HEK293 (cell line): ENCODE measurements around the gene PACSIN3.
A peak's percentile ranks its signal among the peaks of the same experiment; 100 is the strongest.

Experiments used
- CTCF ChIA-PET: fragments of 350-600 bp; formaldehyde crosslinking; extraction: SDS; loops from one replicate; lab custom pipeline; 2021; ENCODE audit warnings: antibody characterized with exemption; lab: Yijun Ruan, JAX
- POLR2A ChIA-PET: fragments of 300-600 bp; formaldehyde crosslinking; extraction: SDS; loops from one replicate; lab custom pipeline; 2020; ENCODE audit warnings: antibody characterized with exemption, inconsistent platforms; lab: Yijun Ruan, JAX
- H3K27ac ChIP-seq: fragments of 200-500 bp; sonication (Bioruptor generic); 2 replicates; pipeline ENCODE4 v1.5.1; 2014; ENCODE audit warnings: low read depth, low read length, control low read depth, inconsistent platforms; ENCODE audit errors: extremely low read depth
- H3K36me3 ChIP-seq, 2 experiments: fragments of 200-500 bp in 1 of 2; sonication (Bioruptor generic) in 1 of 2; 1 replicate in 1 of 2; 2 replicates in 1 of 2; pipeline ENCODE4 v1.5.1; 2014 to 2017; ENCODE audit warnings: inconsistent platforms in 2 of 2, low read length in 2 of 2; ENCODE audit not compliant: control insufficient read depth in 2 of 2, insufficient read depth in 1 of 2
- H3K4me1 ChIP-seq: fragments of 200-500 bp; sonication (Bioruptor generic); 2 replicates; pipeline ENCODE4 v1.5.1; 2014; ENCODE audit warnings: mild to moderate bottlenecking, low read length, inconsistent platforms; ENCODE audit not compliant: control insufficient read depth, insufficient read depth
- H3K4me3 ChIP-seq: 2 replicates; pipeline ENCODE4 v1.5.1; 2011; ENCODE audit warnings: low read depth, mild to moderate bottlenecking, control low read depth, low read length, moderate library complexity
- H3K9me3 ChIP-seq: fragments of 200-500 bp; sonication (Bioruptor generic); 2 replicates; pipeline ENCODE4 v1.5.1; 2014; ENCODE audit warnings: low read depth, low read length, inconsistent platforms; ENCODE audit not compliant: control insufficient read depth, insufficient read depth
- KLF16 ChIP-seq: fragments of 450-650 bp; formaldehyde crosslinking; IDR thresholded peaks from 2 replicates; pipeline ENCODE4 v1.5.1; 2017; ENCODE audit warnings: missing biosample characterization, missing genetic modification characterization
- KLF9 ChIP-seq: fragments of 450-650 bp; formaldehyde crosslinking; IDR thresholded peaks from 2 replicates; pipeline ENCODE4 v1.5.1; 2016; ENCODE audit warnings: missing biosample characterization, missing genetic modification characterization, low read depth
- MEIS1 ChIP-seq: sonication (generic); formaldehyde crosslinking; IDR thresholded peaks from 2 replicates; pipeline ENCODE4 v1.8.1; 2022; ENCODE audit warnings: missing genetic modification reagents, mild to moderate bottlenecking, borderline replicate concordance
- SP3 ChIP-seq: fragments of 450-650 bp; formaldehyde crosslinking; IDR thresholded peaks from 2 replicates; pipeline ENCODE4 v1.5.1; 2016; ENCODE audit warnings: missing biosample characterization, missing genetic modification characterization
- TCF7L2 ChIP-seq: IDR thresholded peaks from 2 replicates; pipeline ENCODE4 v1.6.1; 2011; ENCODE audit warnings: low read depth, mild to moderate bottlenecking, inconsistent platforms, low read length, moderate library complexity, borderline replicate concordance
- TSHZ1 ChIP-seq: fragments of 450-650 bp; formaldehyde crosslinking; IDR thresholded peaks from 2 replicates; pipeline ENCODE4 v1.5.1; 2016; ENCODE audit warnings: missing biosample characterization, missing genetic modification characterization, borderline replicate concordance
- ZFP3 ChIP-seq: fragments of 450-650 bp; formaldehyde crosslinking; IDR thresholded peaks from 2 replicates; pipeline ENCODE4 v1.5.1; 2016; ENCODE audit warnings: low read depth, missing biosample characterization, missing genetic modification characterization
- ZNF140 ChIP-seq: fragments of 450-650 bp; formaldehyde crosslinking; IDR thresholded peaks from 2 replicates; pipeline ENCODE4 v1.5.1; 2016; ENCODE audit warnings: missing biosample characterization, missing genetic modification characterization
- ZNF184 ChIP-seq: fragments of 450-650 bp; IDR thresholded peaks from 2 replicates; pipeline ENCODE4 v1.5.1; 2018; ENCODE audit warnings: missing biosample characterization, mild to moderate bottlenecking, missing genetic modification characterization
- ZNF19 ChIP-seq: fragments of 450-650 bp; formaldehyde crosslinking; IDR thresholded peaks from 2 replicates; pipeline ENCODE4; 2016; ENCODE audit warnings: missing biosample characterization, missing genetic modification characterization, low read depth
- ZNF2 ChIP-seq: fragments of 450-650 bp; formaldehyde crosslinking; IDR thresholded peaks from 2 replicates; pipeline ENCODE4 v1.5.1; 2016; ENCODE audit warnings: missing biosample characterization, missing genetic modification characterization
- ZNF214 ChIP-seq: fragments of 450-650 bp; formaldehyde crosslinking; IDR thresholded peaks from 2 replicates; pipeline ENCODE4 v1.5.1; 2017; ENCODE audit warnings: missing biosample characterization, mild to moderate bottlenecking, missing genetic modification characterization, borderline replicate concordance
- ZNF223 ChIP-seq: fragments of 450-650 bp; formaldehyde crosslinking; IDR thresholded peaks from 2 replicates; pipeline ENCODE4 v1.5.1; 2016; ENCODE audit warnings: missing biosample characterization, missing genetic modification characterization
- ZNF48 ChIP-seq: fragments of 450-650 bp; formaldehyde crosslinking; IDR thresholded peaks from 2 replicates; pipeline ENCODE4 v1.5.1; 2016; ENCODE audit warnings: missing biosample characterization, missing genetic modification characterization
- ZNF529 ChIP-seq: fragments of 450-650 bp; formaldehyde crosslinking; IDR thresholded peaks from 2 replicates; pipeline ENCODE4 v1.5.1; 2017; ENCODE audit warnings: missing genetic modification characterization, missing biosample characterization; ENCODE audit not compliant: insufficient replicate concordance
- ZNF600 ChIP-seq: fragments of 450-650 bp; formaldehyde crosslinking; IDR thresholded peaks from 2 replicates; pipeline ENCODE4 v1.5.1; 2016; ENCODE audit warnings: missing biosample characterization, missing genetic modification characterization
- ZNF621 ChIP-seq: fragments of 450-650 bp; formaldehyde crosslinking; IDR thresholded peaks from 2 replicates; pipeline ENCODE4 v1.5.1; 2017; ENCODE audit warnings: missing biosample characterization, missing genetic modification characterization
- ZSCAN30 ChIP-seq: fragments of 450-650 bp; IDR thresholded peaks from 2 replicates; pipeline ENCODE4 v1.5.1; 2018; ENCODE audit warnings: missing biosample characterization, mild to moderate bottlenecking, missing genetic modification characterization, moderate library complexity
- ZSCAN5A ChIP-seq: fragments of 450-650 bp; formaldehyde crosslinking; IDR thresholded peaks from 2 replicates; pipeline ENCODE4 v1.5.1; 2016; ENCODE audit warnings: missing biosample characterization, missing genetic modification characterization

PACSIN3 gene

GRCh38 chr11:47186076-47186699 lies at the start of gene PACSIN3 (continued):
- TF ChIP-seq KLF9 (tag by site-specific recombination) (no peak), KLF16 (tag by site-specific recombination) (no peak), ZNF48 (tag by site-specific recombination) (no peak), ZNF214 (no peak), ZNF529 (tag by site-specific recombination) (no peak), ZSCAN30 (0 out of 2 replicates have a peak, but pooled peaks have one; percentile 13)
- TF ChIP-seq, all 188 proteins: peak for 7

GRCh38 chr11:47235163-47235562 lies 48.9 kb upstream of the PACSIN3 start:
- H3K27ac ChIP-seq, result no peak overlapping the region
- peaks cover 12 to 90% of the 10 kb centered on the region in 2 experiments; a peak in 2 of 3 replicates for H3K36me3 ChIP-seq

GRCh38 chr11:47234669-47235100 lies 48.5 kb upstream of the PACSIN3 start:
- Histone ChIP-seq H3K4me3 (no peak overlapping the region), H3K9me3 (no peaks in the 10 kb centered on the region), H3K4me1 (no peaks in the 10 kb centered on the region), H3K36me3 (peaks cover 16 to 90% of the 10 kb centered on the region in 2 experiments), H3K27ac (no peak overlapping the region)
- ChIA-PET POLR2A (interaction anchor here (1.1 to 6.8 kb wide), 4 partner anchors 8 to 25 kb away, joined by 3 to 61 read pairs (median 6); partner anchors contain the start of gene ACP2), CTCF (interaction anchor here (1.0 to 1.6 kb wide), 4 partner anchors 31 to 120 kb away, joined by 3 to 6 read pairs (median 4); partner anchors contain the start of gene ARFGAP2)
- TF ChIP-seq ZNF140 (no peak), MEIS1 (CRISPR knock-in tag) (no peak), TCF7L2 (no peak)

More at GRCh38 chr11:47235163-47235562, 48.9 kb upstream of the PACSIN3 start:
- POLR2A ChIA-PET, result interaction anchor here (1.1 to 6.8 kb wide), 3 partner anchors 12 to 24 kb away, joined by 3 to 61 read pairs (median 3); partner anchors contain the start of gene ACP2
- Histone ChIP-seq H3K9me3 (no peaks in the 10 kb centered on the region), H3K4me3 (no peak overlapping the region), H3K4me1 (no peaks in the 10 kb centered on the region)
- TF ChIP-seq ZNF600 (tag by site-specific recombination) (0 out of 2 replicates have a peak, but pooled peaks have one; percentile 18), ZNF223 (no peak)
- CTCF ChIA-PET, result interaction anchor here (0.6 to 1.6 kb wide), 4 partner anchors 14 to 58 kb away, joined by 4 to 6 read pairs (median 4); partner anchors contain the start of gene ARFGAP2

- ChIA-PET POLR2A (interaction anchor here (0.8 to 6.8 kb wide), 6 partner anchors 8 to 57 kb away, joined by 3 to 61 read pairs (median 4); partner anchors contain the start of genes ACP2 and ARFGAP2), CTCF (interaction anchor here (0.7 to 1.4 kb wide), 5 partner anchors 26 to 120 kb away, joined by 3 to 5 read pairs (median 3); no protein-coding TSS in a partner anchor)
- H3K36me3 ChIP-seq, result peaks cover 18 to 90% of the 10 kb centered on the region in 2 experiments
These were observed 47.9 kb upstream of the PACSIN3 start for GRCh38 chr11:47233989-47234668.

GRCh38 chr11:47233051-47233450 lies 46.8 kb upstream of the PACSIN3 start:
- Histone ChIP-seq H3K4me1 (no peaks in the 10 kb centered on the region), H3K4me3 (no peak overlapping the region), H3K9me3 (no peaks in the 10 kb centered on the region), H3K27ac (no peak overlapping the region), H3K36me3 (peaks cover 25 to 91% of the 10 kb centered on the region in 2 experiments)
- ChIA-PET CTCF (interaction anchor here (0.6 to 1.0 kb wide), 4 partner anchors 12 to 122 kb away, joined by 3 to 4 read pairs (median 4); partner anchors contain the start of gene DDB2), POLR2A (interaction anchor here (0.7 to 6.8 kb wide), 5 partner anchors 9 to 19 kb away, joined by 3 to 61 read pairs (median 5); partner anchors contain the start of gene ACP2)
- TF ChIP-seq ZNF19 (tag by site-specific recombination) (no peak), SP3 (tag by site-specific recombination) (no peak), ZNF2 (no peak), ZNF184 (no peak), TSHZ1 (no peak), ZNF621 (tag by site-specific recombination) (no peak), ZSCAN5A (no peak)

More at GRCh38 chr11:47233989-47234668, 47.9 kb upstream of the PACSIN3 start:
- no peaks in the 10 kb centered on the region for H3K9me3 ChIP-seq
- no peak overlapping the region for H3K27ac ChIP-seq
- H3K4me1 ChIP-seq, result no peaks in the 10 kb centered on the region
- H3K4me3 ChIP-seq, result no peak overlapping the region
- no peak for TF ChIP-seq ZFP3 (tag by site-specific recombination)
